HG02885 (cell line): ENCODE data around the gene MKS1.

Experiments used
- ATAC-seq: cut with Tn5 transposase; IDR thresholded peaks from one replicate; pipeline ENCODE4 v1.9.1; 2021; ENCODE audit warnings: mild to moderate bottlenecking; ENCODE audit not compliant: unreplicated experiment, poor library complexity

Gene MKS1

GRCh38 chr17:58245428-58246103, 26.5 kb upstream of the MKS1 start:
- ATAC-seq, result no peak

GRCh38 chr17:58244963-58245362, 25.9 kb upstream of the MKS1 start:
- ATAC-seq, result no peak

GRCh38 chr17:58242171-58242784, 23.2 kb upstream of the MKS1 start:
- ATAC-seq, result no peak

GRCh38 chr17:58239987-58240386, 20.9 kb upstream of the MKS1 start:
- no peak for ATAC-seq

- ATAC-seq, result no peak
Observed at GRCh38 chr17:58238147-58238634, 19.1 kb upstream of the MKS1 start, which contains the start of gene LPO. Gene LPO (plus strand): TSS chr17:58238584. CDS start chr17:58242980, 4,396 bp downstream.

GRCh38 chr17:58236394-58236793, 17.3 kb upstream of the MKS1 start:
- ATAC-seq, result no peak

GRCh38 chr17:58235821-58236220, 16.8 kb upstream of the MKS1 start:
- no peak for ATAC-seq

GRCh38 chr17:58234512-58234911, 15.5 kb upstream of the MKS1 start:
- no peak for ATAC-seq

GRCh38 chr17:58233543-58233942, 14.5 kb upstream of the MKS1 start:
- ATAC-seq, result peak; percentile 66

GRCh38 chr17:58232707-58233156, 13.7 kb upstream of the MKS1 start:
- ATAC-seq, result peak; percentile 78

GRCh38 chr17:58231641-58232040, 12.6 kb upstream of the MKS1 start:
- no peak for ATAC-seq

- no peak for ATAC-seq
Observed at GRCh38 chr17:58229881-58230280, 10.8 kb upstream of the MKS1 start.

GRCh38 chr17:58229384-58229783, 10.3 kb upstream of the MKS1 start:
- no peak for ATAC-seq

- no peak for ATAC-seq
Observed at GRCh38 chr17:58228679-58229078, 9.6 kb upstream of the MKS1 start.

GRCh38 chr17:58227733-58228132, 8.7 kb upstream of the MKS1 start:
- ATAC-seq, result no peak

- ATAC-seq, result no peak
Observed at GRCh38 chr17:58224315-58224714, 5.3 kb upstream of the MKS1 start.

- ATAC-seq, result no peak
Observed at GRCh38 chr17:58219789-58220183, 731 bp upstream of the MKS1 start.

- no peak for ATAC-seq
Observed at GRCh38 chr17:58217766-58218165, 1.3 kb downstream of the MKS1 start.

- no peak for ATAC-seq
Observed at GRCh38 chr17:58215685-58216084, 3.4 kb downstream of the MKS1 start.

GRCh38 chr17:58210922-58211321, 8.1 kb downstream of the MKS1 start:
- no peak for ATAC-seq

- no peak for ATAC-seq
Observed at GRCh38 chr17:58208344-58208743, 10.7 kb downstream of the MKS1 start.

GRCh38 chr17:58207451-58207850, 11.6 kb downstream of the MKS1 start:
- no peak for ATAC-seq
